Posterior vena cava (tissue), 2 donors: ENCODE measurements around the gene PXT1. TPM values are rescaled to one million over a fixed set of nuclear protein-coding genes. Genes with fewer than 3 reads are reported as not detected.

Experiments
- total RNA-seq, 2 donors: library from RNA; stranded (reverse); fragmentation: NEBNext Ultra II Directional; extraction: Animal tissue kit (Norgen Biotek cat#: 25700); gene quantifications; one replicate each; pipeline ENCODE4 v1.2.1, GENCODE V29; 2021
- donor health status: DM: yes; HTN: yes; CAD: no.
- donor health status: DM: yes; HTN: yes; CAD: no.

Gene PXT1
- total RNA-seq, 2 donors from 2014 or later = not detected

Other genes starting within 250 kb of the PXT1 start
- 10 to 100 TPM; 16.2 to 22.8 TPM for gene BRPF3, start 246.1 kb downstream of the PXT1 start, total RNA-seq
- gene PNPLA1, start 172.8 kb downstream of the PXT1 start, total RNA-seq = under 1 TPM; 0.14 to 0.19 TPM
- gene BNIP5, start 106.0 kb downstream of the PXT1 start, total RNA-seq = not detected
- under 1 TPM in 1 of 2 donors, not detected in 1; 0.57 TPM for gene ETV7, start 55.2 kb downstream of the PXT1 start, total RNA-seq
- 10 to 100 TPM; 52.6 to 54.3 TPM for gene KCTD20, start 146 bp upstream of the PXT1 start, total RNA-seq
- 10 to 100 TPM; 32.1 to 32.7 TPM for gene STK38, start 104.6 kb upstream of the PXT1 start, total RNA-seq
- 100 to 1,000 TPM; 170 to 190 TPM for gene SRSF3, start 151.5 kb upstream of the PXT1 start, total RNA-seq
- 100 to 1,000 TPM in 1 of 2 donors, 10 to 100 TPM in 1; 87.4 to 195 TPM for gene CDKN1A, start 235.9 kb upstream of the PXT1 start, total RNA-seq